Measurements from ENCODE around the gene EPB41L2.

GRCh38 chr6:130858498-130859160 is 204.4 kb downstream of the EPB41L2 start:
- TF ChIP-seq CTCF (conservative IDR thresholded peaks at IDR 0.05 in 1 of 2, IDR thresholded peaks at IDR 0.05 in 1 of 2; ENCODE audit: low read depth in 1 of 2, low read length in 2 of 2) (no peak), EZH2 (IDR thresholded peaks at IDR 0.05; ENCODE audit: low read length, missing control alignments) (no peak)
